GM19023 (cell line): ENCODE results near the gene PPARD.
"Not testable (repeated sequence)": the region's sequence is repeated elsewhere in the genome, so short reads cannot be mapped to it uniquely, and the experiment has no call there.

Experiments used
- ATAC-seq: cut with Tn5 transposase; IDR thresholded peaks from one replicate; pipeline ENCODE4 v1.9.1; 2021; ENCODE audit warnings: mild to moderate bottlenecking, moderate library complexity; ENCODE audit not compliant: unreplicated experiment

PPARD gene

DNA sequence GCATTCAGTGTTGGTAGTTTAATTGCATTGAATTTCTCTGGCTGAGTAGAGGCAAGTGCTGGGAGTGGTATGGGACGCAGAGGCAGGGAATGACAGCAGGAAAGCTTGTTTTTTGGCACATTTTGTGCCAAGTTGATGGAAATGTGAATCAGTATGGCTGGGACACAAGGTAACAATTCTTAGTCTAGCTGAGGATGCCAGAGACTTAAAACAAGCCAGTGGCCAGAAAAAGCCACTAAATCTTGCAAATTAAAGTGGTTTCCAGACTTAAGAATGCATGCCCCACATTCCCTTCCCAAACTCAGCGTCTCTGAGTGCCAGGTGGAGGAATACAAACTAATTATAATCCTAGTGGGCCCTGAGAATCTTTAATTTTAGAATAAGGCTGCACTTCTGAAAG is 35.9 kb downstream of the PPARD start:
- no peak for ATAC-seq

DNA sequence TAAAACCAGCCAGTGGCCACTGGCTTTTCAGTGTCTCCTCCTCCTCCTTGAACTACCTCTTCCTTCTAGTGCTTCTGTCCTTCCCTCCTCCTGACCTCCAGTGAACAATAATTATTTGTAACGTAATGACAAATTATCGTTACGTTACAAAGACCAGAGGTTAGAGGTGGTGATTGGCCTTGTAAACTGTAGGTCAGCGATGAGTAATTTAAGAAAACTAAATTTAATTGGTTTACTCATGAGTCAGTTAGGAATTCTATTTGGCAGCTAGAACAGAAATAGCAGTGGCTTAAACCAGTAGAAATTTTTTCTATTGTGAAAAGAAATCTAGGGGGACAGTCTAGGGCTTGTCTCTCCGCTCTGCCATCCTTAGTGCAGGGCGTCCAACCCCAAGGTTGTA is 38.8 kb downstream of the PPARD start:
- no peak for ATAC-seq

DNA sequence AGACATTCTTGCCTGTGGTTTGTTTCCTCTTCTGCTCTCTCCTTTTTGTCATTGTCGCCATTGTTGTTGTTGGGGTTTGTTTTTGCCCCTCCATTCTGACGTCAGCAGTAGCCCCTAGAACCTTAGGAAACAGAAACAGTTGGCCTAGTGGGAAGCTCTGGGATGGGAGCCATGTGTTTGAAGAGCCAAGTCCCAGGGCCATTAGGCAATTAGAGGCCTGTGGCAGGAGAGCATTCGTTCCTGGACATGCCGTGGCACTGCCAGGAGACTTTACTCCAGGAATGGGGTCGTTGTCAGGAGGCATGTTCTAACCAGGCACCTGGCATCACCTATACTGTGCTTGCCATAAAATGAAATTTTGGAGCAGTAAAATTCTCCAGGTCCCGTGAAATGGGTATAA is 39.7 kb downstream of the PPARD start:
- no peak for ATAC-seq

DNA sequence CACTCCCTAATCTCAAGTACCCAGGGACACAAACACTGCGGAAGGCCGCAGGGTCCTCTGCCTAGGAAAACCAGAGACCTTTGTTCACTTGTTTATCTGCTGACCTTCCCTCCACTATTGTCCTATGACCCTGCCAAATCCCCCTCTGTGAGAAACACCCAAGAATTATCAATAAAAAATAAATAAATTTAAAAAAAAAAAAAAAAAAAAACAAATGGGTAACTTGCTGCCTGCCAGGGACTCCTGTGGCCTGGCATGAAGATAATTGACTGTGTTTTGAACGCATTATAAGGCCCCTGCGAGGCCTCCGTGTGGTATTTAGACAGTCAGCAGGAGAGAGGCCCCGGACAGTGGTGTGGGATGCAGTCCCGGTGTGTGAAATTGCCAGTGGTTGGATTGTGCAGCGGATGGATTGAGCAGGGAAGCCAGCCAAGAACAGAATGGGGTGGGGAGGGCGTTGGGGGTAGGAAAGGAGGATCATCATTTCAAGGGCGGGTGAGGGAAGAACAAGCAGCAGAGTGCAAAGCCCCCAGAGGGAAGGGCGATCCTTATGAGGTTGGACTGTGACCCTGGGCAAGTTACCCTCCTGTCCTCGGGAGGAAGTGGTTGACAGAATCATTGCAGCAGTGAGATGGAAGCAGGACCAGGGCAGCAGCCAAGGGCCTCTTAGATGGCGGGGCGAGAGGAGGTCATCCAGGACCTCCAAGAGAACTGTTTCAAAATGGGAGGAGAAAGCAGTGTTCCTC is 43.3 kb downstream of the PPARD start:
- ATAC-seq: no peak

DNA sequence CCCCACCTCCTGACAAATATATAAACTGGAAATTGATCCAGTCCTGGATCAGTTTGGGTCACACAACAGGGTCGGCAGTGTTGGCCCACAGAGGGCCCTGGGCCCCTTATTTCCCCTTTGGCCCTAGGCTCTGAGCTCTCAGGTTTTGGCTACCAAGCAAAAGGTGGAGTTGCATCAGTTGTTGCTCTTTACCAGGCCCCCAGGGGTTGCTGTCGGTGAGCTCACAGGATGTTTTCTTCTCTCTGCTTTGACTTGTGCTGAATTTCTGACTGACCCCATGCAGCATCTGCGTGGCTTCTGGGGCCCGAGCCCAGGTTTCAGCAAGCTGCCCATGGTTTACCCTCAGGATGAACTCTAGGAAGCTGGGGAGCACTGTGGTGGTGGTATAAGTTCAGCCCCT is 44.6 kb downstream of the PPARD start:
- ATAC-seq: no peak

DNA sequence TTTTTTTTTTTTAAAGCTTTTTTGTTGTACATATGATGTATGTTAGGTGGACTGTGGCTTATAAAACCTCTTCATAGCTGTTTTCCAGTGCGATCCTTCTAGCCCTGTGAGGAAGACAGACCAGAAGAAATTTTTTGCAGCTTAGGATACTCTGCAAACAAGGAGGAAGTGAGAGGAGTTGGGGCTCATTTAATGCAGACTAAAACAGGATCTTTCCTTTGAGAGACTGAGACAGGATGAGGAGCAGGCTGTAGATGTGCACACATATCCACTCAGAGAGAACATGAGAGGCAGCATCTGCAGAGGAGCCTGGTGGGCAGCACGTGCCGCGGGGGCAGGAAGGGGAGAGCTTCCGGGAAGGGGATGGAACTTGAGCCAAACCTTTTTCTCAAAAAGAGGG is 45.7 kb downstream of the PPARD start:
- no peak for ATAC-seq

DNA sequence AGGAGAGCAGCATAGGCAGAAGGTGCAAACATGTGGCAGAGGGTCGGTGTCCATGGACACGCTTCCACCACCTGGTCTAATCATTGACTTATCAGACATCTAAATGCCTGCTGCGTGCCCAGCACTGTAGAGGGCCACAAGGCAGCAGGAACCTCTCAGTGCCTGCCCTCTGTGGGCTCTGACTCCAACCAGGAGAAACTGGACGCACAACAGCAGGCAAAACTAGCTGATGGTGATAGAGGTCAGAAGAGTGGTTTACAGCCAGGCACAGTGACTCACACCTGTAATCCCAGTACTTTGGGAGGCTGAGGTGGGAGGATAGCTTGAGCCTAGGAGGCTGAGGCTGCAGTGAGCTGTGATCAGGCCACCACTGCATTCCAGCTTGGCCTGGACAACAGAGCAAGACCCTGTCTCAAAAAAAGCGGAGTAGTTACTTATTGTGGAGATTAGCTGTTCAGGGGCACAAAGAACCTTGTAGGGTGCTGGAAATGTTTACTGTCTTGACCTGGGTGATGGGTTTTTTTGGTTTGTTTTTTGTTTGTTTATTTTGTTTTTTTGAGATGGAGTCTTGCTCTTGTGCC is 46.5 kb downstream of the PPARD start:
- ATAC-seq: no peak

DNA sequence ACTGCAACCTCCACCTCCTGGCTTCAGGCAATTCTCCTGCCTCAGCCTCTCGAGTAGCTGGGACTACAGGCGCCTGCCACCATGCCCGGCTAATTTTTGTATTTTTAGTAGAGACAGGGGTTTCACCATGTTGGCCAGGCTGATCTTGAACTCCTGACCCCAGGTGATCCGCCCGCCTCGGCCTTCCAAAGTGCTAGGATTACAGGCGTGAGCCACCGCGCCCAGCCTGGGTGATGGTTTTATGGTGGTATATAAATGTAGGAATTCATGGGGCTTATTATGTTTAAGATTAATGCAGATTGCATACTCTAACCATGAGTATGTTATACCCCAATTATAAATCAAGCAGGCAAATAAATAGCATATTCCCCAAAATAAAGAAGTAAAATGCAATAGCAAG is 47.0 kb downstream of the PPARD start:
- ATAC-seq: not testable (repeated sequence)

DNA sequence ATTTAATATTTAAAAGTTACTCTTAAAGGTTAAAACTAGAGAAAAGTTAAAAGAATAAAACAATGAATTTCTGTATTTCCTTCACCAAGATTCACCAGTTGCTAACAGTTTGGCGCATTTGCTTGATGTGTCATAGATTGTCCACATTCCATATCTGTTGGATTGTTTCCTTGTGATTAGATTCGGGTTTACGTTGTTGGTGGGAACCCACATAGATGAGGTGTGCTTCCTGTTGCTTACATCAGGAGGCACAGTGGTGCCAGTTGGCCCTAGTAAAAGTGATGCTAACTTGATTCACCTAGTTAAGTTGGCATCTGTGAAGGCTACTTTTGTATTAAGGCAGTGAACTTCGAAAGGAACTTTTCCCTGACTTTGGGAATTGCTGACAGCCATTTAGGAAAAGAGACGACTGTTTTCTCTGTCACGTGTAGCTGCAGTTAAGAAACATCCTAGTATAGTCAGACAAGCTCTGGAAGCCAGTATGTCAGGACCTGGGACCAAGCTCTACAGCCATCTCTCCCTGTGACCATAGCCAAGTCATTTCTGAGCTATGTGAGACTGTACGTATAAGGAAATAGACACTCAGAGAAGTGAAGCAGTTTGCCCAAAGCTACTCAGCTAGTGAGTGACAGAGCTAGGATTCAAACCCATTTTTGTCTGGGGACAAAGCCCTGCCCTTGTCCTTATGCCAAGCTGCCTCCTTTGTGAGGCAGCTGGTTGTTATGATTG is 49.0 kb downstream of the PPARD start:
- ATAC-seq: no peak

DNA sequence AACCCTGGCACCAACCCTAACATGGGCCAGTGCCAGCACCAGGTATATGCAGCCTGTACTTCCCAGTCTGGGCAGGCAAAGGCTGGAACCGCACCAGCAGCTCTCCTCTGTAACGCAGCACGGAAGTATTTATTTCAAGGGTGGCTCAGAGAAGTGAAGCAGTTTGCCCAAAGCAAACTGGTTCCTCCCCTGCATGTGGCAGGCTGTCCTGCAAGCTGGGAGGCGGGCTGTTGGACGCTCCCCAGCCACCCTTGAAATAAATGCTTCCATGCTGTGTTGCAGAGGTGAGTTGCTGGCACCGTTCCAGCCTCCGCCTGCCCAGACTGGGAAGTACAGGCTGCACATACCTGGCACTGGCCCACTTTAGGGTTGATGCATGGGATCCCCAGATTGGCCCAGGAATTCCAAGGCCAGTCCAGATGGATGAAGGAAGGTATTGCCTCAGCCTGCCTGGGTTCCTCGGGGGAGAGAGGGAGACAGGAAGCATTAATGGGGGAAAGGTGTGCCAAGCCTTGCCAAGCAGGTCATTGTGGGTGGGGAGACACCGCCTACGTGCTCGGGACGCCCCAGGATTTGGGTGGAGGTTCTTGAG is 49.8 kb downstream of the PPARD start:
- ATAC-seq: no peak

DNA sequence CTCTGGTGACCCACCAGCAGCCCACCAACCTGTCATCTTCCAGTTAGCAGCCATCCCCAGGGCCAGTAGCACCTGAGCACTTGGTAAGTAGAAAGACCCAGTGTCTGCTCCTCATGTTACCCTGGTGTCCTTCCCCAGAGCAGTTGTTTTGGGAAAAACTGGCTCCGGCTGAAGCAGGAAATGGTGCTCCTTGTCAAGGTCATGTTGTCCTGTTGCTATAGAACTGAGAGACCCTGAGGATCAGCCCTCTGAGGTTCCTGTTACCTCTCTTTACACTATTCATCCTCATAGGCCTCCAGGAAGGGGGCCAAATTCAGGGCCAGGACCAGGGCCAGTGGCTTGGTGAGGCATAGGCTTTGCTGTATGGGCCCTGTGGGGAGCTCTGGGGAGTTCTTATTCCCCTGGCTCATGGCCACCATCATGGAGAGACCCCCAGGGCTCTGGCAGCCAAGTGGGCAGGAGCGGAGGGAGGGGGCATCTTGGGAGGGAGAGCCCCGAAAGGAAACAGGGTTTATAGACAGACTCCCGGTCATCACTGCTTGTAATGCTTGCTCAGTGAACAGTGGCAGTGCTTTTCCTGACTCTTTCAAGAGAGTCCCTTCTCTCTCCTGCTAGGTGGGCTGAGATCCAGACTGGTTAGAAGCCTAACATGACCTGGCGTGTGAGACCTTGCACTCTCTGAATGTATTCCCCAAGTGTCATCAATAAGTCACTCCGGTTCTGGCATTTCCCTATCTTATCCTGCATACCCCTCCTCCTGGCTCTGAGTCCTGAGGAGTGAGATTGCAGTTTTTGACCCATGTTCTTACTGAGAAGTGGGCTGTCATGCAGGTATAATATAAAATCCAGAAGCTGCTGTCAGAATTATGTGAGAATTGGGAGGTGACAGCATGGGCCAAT is 50.7 kb downstream of the PPARD start:
- no peak for ATAC-seq

DNA sequence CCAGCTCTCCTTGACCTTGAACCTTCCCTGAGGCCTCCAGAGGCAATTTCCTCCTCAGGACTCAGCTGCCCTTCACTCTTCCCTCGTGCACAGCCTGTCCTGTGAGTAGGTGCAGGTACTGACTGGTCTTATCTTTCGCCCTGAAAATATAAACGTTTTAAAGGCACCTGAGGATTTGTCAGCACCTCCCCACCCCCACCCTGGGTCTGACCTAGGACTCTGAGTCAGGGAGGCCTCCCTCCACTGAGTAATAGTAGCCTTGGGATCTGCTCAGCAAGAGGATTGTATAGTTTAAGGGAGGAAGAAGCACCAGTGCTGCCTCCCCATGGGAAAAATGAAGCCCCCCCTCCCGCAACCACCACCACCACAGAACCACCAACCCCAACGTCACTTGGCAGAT is 54.6 kb downstream of the PPARD start:
- ATAC-seq: no peak

DNA sequence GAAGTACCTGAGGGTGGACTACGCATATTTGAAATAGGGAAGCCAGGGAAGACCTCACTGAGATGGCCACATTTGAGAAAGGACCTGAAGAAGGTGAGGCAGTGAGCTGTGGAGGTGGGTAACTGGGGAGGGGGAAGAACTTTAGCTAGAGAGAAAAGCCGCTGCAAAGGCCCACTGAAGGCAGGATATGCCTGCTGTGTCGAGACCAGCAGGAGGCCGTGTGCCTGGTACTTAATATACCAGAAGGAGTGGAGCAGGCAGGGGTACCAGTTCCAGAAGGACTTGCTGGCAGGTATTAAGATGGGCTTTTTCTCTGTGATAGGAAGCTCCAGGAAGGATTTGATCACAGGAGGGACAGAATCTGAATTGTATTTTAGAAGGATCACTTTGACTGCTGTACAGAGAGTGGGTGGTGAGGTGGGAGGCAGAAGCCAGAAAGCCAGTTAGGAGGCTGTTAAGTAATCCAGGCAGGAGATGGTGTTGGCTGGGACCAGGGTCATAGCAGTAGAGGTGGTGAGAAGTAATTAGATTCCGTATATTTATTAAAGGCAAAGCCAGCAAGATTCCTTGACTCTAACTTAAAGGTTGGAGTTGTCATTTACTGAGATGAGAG is 55.6 kb downstream of the PPARD start:
- no peak for ATAC-seq

DNA sequence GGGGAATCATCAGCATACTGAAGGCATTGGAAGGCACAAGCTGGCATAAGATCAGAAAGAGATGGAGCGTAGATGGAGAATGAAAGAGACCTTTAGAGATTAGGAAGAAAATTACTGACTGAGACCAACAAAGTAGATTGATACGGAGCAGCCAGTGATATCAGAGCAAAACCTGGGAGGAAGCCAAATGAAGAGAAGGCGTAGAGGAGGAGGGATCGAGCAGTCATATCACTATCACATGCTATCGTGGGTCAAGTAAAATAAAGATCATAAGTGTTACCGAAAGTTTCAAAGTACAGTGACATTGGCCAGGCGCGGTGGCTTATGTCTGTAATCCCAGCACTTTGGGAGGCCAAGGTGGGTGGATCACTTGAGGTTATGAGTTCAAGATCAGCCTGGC is 56.2 kb downstream of the PPARD start:
- no peak for ATAC-seq

DNA sequence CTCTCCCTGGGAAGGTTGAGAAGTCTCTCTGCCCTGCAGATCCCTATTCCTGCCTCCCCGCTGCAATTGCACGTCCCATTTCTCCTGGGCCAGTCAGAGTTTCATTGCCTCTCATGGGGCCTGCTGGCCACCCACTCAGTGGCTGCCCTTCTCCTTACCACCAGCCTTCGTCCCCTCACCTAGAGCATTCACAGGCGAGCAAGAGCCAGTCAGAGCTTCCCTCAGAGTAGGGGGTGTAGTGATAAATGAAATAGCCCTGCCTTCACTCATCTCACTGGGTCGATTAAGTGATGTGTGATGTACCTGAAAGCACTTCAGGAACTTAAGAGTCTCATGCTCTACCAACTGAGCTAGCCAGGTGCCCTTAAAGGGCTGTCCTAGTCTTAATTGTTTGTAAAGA is 57.8 kb downstream of the PPARD start:
- ATAC-seq: no peak

DNA sequence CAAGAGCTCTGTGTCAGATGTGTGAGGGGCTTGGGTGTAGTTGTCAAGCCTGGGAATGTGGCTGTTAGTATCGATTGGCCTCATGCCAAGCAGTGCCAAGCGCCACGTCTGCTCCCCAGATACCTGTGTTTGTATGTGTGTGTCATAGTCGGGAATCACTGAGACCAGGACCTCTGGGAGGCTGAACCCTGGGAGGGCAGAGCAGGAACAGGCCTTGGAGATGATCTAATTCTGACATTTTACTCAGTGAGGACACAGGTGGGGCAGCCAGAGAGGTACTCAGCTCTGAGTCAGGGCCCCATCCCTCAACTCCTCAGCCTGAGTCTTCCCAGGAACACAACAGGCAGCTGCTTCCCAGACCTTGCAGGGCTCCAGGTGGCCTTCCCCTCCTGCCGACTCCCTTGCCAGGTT is 58.5 kb downstream of the PPARD start:
- ATAC-seq: no peak

DNA sequence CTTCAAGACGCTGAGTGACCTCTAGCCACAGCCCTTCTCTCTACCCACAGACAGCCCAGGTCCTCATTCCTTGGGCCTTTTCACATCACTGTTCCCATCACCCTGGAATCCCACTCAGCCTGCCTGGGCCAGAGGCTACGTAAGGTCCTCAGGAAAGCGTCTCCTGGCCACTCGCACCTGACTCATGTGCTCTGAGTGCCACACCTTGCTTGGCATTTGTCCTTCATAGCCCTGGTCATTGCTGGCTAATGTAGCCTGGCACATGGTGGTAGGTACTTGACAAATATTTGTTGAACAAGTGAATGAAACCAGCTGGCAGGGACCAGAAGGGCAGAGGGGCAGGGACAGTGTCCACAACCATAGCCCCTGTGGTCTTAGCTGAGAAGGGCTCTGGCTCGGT is 59.2 kb downstream of the PPARD start:
- no peak for ATAC-seq

DNA sequence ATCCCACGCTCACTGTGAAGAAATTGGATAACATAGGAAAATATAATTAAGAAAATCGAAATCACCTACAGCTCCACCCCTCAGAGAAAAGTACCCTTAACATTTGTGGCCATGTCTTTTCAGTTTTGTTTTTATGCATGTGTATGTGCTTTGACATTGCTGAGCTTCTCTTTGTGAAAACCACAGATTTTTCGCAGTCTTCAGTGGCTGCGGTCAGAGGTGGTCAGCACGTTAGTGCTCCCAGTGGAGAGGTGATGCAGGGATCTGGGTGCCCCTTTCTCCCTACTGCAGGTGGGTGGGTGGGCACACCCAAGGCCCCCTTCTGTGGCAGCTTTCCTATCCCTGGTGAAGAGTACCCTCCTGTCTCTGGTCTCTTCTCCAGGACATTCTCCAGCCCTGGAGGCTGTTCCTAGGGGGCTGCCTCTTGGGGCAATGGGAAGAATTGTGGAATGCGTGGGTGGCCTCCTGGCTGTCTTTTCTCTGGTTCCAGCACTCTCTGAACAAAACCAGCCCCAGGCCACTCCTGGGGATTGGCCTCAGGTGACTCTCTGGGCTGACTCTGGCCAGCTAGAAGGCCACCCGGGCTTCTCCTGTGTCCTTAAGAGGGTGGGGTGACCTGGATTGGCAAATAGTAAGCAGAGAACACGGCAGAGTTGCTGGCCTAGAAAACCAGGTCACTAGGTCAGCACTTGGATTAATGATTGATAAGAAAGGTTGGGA is 59.9 kb downstream of the PPARD start:
- ATAC-seq: no peak

DNA sequence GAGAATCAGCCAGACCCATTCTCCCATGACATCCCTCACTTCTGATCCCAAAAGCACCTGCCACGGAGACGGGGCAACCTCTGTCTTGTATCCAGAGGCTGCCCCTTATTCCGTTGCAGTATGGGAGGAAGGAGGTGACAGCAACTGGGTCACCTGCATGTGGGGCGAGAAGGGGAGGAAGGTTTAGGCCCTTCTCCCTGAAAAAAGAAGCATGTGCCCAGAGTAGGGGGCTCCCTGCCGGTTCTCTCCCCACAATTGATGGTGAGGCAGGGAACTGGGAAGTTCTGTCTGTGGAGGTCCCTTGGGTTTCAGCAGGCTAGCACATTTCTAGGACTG is 60.5 kb downstream of the PPARD start:
- no peak for ATAC-seq
